ENCODE measurements around the gene DSCAM.

DSCAM gene

DNA sequence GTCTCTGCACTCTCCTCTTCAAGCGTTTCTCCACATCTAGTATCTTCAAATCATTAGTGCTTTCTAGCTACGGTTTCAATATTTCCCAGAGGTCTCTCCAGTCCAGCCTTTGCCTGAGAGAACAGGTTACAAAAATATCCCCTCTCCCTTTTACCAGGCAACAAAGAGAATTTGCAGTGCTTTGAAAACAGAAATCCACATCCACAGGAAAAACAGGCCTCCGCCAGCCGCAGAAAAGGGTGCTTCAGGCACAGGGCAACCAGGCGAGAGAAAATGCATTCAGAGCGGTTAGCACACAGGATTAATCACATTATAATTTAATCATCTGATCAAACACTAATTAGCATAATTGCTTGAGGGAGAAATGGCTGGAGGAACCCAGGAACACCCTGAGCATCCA, 13.8 kb downstream of the DSCAM start:
- Histone ChIP-seq H3K4me2 (ENCODE audit: low read depth, low read length, poor library complexity, severe bottlenecking) (no peak overlapping the region), H3K4me3 (ENCODE audit: insufficient read depth, low read length, poor library complexity, severe bottlenecking) (no peak overlapping the region), H3K36me3 (ENCODE audit: low read length) (no peaks in the 10 kb centered on the region), H3K9me2 (replicated peaks; ENCODE audit: insufficient read depth, low read length) (no peaks in the 10 kb centered on the region), H2AFZ (ENCODE audit: low read depth, low read length, severe bottlenecking) (no peak overlapping the region), H3K27me3 (ENCODE audit: low read length) (no peaks in the 10 kb centered on the region), H3K9me3 (ENCODE audit: insufficient read depth, low read length) (no peaks in the 10 kb centered on the region), H4K20me1 (ENCODE audit: low read depth, low read length) (no peaks in the 10 kb centered on the region), H3K9ac (ENCODE audit: low read length) (no peak overlapping the region), H3K27ac (ENCODE audit: low read depth, low read length) (no peak overlapping the region), H3F3A (ENCODE audit: insufficient read depth) (no peaks in the 10 kb centered on the region), H3K79me2 (ENCODE audit: insufficient read depth, low read length) (no peaks in the 10 kb centered on the region)
- TF ChIP-seq, protein P1, sequence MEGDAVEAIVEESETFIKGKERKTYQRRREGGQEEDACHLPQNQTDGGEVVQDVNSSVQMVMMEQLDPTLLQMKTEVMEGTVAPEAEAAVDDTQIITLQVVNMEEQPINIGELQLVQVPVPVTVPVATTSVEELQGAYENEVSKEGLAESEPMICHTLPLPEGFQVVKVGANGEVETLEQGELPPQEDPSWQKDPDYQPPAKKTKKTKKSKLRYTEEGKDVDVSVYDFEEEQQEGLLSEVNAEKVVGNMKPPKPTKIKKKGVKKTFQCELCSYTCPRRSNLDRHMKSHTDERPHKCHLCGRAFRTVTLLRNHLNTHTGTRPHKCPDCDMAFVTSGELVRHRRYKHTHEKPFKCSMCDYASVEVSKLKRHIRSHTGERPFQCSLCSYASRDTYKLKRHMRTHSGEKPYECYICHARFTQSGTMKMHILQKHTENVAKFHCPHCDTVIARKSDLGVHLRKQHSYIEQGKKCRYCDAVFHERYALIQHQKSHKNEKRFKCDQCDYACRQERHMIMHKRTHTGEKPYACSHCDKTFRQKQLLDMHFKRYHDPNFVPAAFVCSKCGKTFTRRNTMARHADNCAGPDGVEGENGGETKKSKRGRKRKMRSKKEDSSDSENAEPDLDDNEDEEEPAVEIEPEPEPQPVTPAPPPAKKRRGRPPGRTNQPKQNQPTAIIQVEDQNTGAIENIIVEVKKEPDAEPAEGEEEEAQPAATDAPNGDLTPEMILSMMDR (IDR thresholded peaks at IDR 0.05; ENCODE audit: insufficient read depth, low read length, poor library complexity, severe bottlenecking) = no peak
- no peak for TF ChIP-seq EZH2phosphoT487 (conservative IDR thresholded peaks at IDR 0.05; ENCODE audit: low read length)

DNA sequence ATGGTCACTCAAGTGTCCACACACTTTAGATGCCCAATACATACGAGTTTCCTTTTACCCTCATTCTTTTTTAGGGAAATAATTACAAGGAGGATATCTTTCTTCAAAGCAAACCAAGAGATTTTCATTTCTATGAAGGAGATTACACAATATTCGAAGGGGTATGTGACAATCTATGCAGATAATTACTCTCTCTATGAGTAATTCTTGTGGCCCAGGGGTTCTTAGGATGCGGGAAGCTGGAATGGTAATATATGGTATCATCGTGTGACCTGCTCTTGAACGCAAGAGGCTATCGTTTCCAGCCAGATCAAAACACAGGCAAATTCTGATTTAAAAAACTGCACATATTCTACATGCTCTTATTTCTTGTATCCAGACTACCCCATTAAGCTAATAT, 14.6 kb downstream of the DSCAM start:
- Histone ChIP-seq H3K4me2 (ENCODE audit: low read depth, low read length, poor library complexity, severe bottlenecking) (no peak overlapping the region), H3K27ac (ENCODE audit: low read depth, low read length) (no peak overlapping the region), H3K79me2 (ENCODE audit: insufficient read depth, low read length) (no peaks in the 10 kb centered on the region), H3F3A (ENCODE audit: insufficient read depth) (no peaks in the 10 kb centered on the region), H3K9ac (ENCODE audit: low read length) (no peak overlapping the region), H2AFZ (ENCODE audit: low read depth, low read length, severe bottlenecking) (no peak overlapping the region), H3K27me3 (ENCODE audit: low read length) (no peaks in the 10 kb centered on the region), H3K9me2 (replicated peaks; ENCODE audit: insufficient read depth, low read length) (no peaks in the 10 kb centered on the region), H3K9me3 (ENCODE audit: insufficient read depth, low read length) (no peaks in the 10 kb centered on the region), H4K20me1 (ENCODE audit: low read depth, low read length) (no peaks in the 10 kb centered on the region), H3K4me3 (ENCODE audit: insufficient read depth, low read length, poor library complexity, severe bottlenecking) (no peak overlapping the region), H3K36me3 (ENCODE audit: low read length) (no peaks in the 10 kb centered on the region)
- no peak for TF ChIP-seq EZH2phosphoT487 (conservative IDR thresholded peaks at IDR 0.05; ENCODE audit: low read length)
- TF ChIP-seq, protein P1 (IDR thresholded peaks at IDR 0.05; ENCODE audit: insufficient read depth, low read length, poor library complexity, severe bottlenecking) = no peak

DNA sequence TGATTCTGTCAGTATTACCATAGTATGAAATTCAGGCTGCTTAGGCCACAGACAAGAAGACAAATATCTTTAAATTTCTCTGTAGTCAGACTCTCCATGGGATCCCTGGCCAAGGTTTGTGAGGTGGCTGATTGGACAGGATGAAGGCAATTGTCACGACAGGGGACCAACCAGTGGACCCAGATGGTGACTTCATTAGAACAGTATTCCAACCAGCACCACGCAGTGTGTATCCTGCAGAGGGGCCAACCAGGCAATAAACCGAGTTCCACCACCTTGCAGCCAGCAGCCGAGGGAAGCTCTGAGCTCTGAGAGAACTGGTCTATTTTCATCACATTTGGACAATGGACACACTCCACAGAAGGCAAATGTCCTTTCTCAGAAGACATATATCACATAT, 16.1 kb downstream of the DSCAM start:
- no peak overlapping the region for H3K4me3 ChIP-seq (ENCODE audit: insufficient read depth, low read length, poor library complexity, severe bottlenecking)
- H3K9ac ChIP-seq (ENCODE audit: low read length) = no peak overlapping the region
- no peaks in the 10 kb centered on the region for H3K79me2 ChIP-seq (ENCODE audit: insufficient read depth, low read length)
- no peaks in the 10 kb centered on the region for H3K9me3 ChIP-seq (ENCODE audit: insufficient read depth, low read length)
- H3K27me3 ChIP-seq (ENCODE audit: low read length) = no peaks in the 10 kb centered on the region; the same call in 1 of the 2 replicates
- no peak overlapping the region for H3K4me2 ChIP-seq (ENCODE audit: low read depth, low read length, poor library complexity, severe bottlenecking)
- H3K9me2 ChIP-seq (replicated peaks; ENCODE audit: insufficient read depth, low read length) = no peaks in the 10 kb centered on the region
- H2AFZ ChIP-seq (ENCODE audit: low read depth, low read length, severe bottlenecking) = no peak overlapping the region
- H4K20me1 ChIP-seq (ENCODE audit: low read depth, low read length) = no peaks in the 10 kb centered on the region
- no peak for TF ChIP-seq EZH2phosphoT487 (conservative IDR thresholded peaks at IDR 0.05; ENCODE audit: low read length)
- TF ChIP-seq, protein P1 (IDR thresholded peaks at IDR 0.05; ENCODE audit: insufficient read depth, low read length, poor library complexity, severe bottlenecking) = no peak
- no peak overlapping the region for H3K27ac ChIP-seq (ENCODE audit: low read depth, low read length)
- H3K36me3 ChIP-seq (ENCODE audit: low read length) = no peaks in the 10 kb centered on the region
- H3F3A ChIP-seq (ENCODE audit: insufficient read depth) = no peaks in the 10 kb centered on the region

Measured in SU-DHL-6 (cell line).